ENCODE measurements around the gene SNAI1.

GRCh38 chr20:50027611-50028105 lies 44.9 kb downstream of the SNAI1 start:
- TF ChIP-seq POLR2A (IDR thresholded peaks at IDR 0.05; ENCODE audit: low read depth), result no peak
- TF ChIP-seq CTCF (IDR thresholded peaks at IDR 0.05), result no peak
- TF ChIP-seq EP300 (IDR thresholded peaks at IDR 0.05), result no peak
- peak; percentile 39 to 49 for TF ChIP-seq POLR2AphosphoS5 (IDR thresholded peaks at IDR 0.05)
